ENCODE measurements around the gene MEI1.

The MEI1 gene

GRCh38 chr22:41762980-41763779 is 63.9 kb downstream of the MEI1 start:
- no peak for TF ChIP-seq CTCF (IDR thresholded peaks at IDR 0.05)
- no peak for DNase-seq (ENCODE audit: low spot score)
- Histone ChIP-seq H3K27ac (no peak overlapping the region), H3K4me3 (no peak overlapping the region)

- DNase-seq (ENCODE audit: low spot score): no peak
- Histone ChIP-seq H3K27ac (no peak overlapping the region), H3K4me3 (no peak overlapping the region)
- TF ChIP-seq CTCF (IDR thresholded peaks at IDR 0.05): no peak
Measured at GRCh38 chr22:41766476-41766875, 67.2 kb downstream of the MEI1 start.

GRCh38 chr22:41768430-41768829 is 69.1 kb downstream of the MEI1 start:
- DNase-seq (ENCODE audit: low spot score): no peak
- no peak overlapping the region for H3K4me3 ChIP-seq
- H3K27ac ChIP-seq: no peak overlapping the region
- TF ChIP-seq CTCF (IDR thresholded peaks at IDR 0.05): no peak

- TF ChIP-seq CTCF (IDR thresholded peaks at IDR 0.05): no peak
- Histone ChIP-seq H3K4me3 (no peak overlapping the region), H3K27ac (no peak overlapping the region)
- DNase-seq (ENCODE audit: low spot score): no peak
Measured at GRCh38 chr22:41770715-41771468, 71.6 kb downstream of the MEI1 start.

GRCh38 chr22:41772198-41772597 is 72.9 kb downstream of the MEI1 start:
- no peak for DNase-seq (ENCODE audit: low spot score)
- TF ChIP-seq CTCF (IDR thresholded peaks at IDR 0.05): no peak

GRCh38 chr22:41772645-41773044 is 73.3 kb downstream of the MEI1 start:
- no peak overlapping the region for H3K27ac ChIP-seq

More at GRCh38 chr22:41772198-41772597, 72.9 kb downstream of the MEI1 start:
- H3K4me3 ChIP-seq: no peak overlapping the region
- H3K27ac ChIP-seq: no peak overlapping the region

More at GRCh38 chr22:41772645-41773044, 73.3 kb downstream of the MEI1 start:
- H3K4me3 ChIP-seq: no peak overlapping the region
- no peak for TF ChIP-seq CTCF (IDR thresholded peaks at IDR 0.05)
- no peak for DNase-seq (ENCODE audit: low spot score)
